A673 (cell line): ENCODE data around the gene HMG20A. TPM values are rescaled to one million over a fixed set of nuclear protein-coding genes. Genes with fewer than 3 reads are reported as not detected.

ENCODE experiments used
- BruUV-seq: library from RNA; stranded (reverse); fragments of 400-500 nt; replicated peaks from 2 replicates; lab custom pipeline; 2021; lab: Mats Ljungman, UMichigan
- CTCF ChIA-PET: fragments of 300-600 bp; sonication (Branson Sonifier 250); formaldehyde crosslinking; loops from one replicate; lab custom pipeline; 2022; ENCODE audit warnings: antibody characterized with exemption; lab: Charles Lee
- POLR2A ChIA-PET: fragments of 300-600 bp; sonication (Branson Sonifier 250); formaldehyde crosslinking; loops from one replicate; lab custom pipeline; 2022; ENCODE audit warnings: antibody characterized with exemption; ENCODE audit not compliant: low non-redundant PET; lab: Charles Lee
- DNase-seq: peaks from one replicate; pipeline ENCODE4 v3.0.0-alpha.2; 2015; ENCODE audit warnings: low spot score
- H3K27ac ChIP-seq: fragments of 200-600 bp; sonication (generic); 2 replicates; pipeline ENCODE4 v1.5.1; 2016; ENCODE audit warnings: mixed run types, low read depth, mild to moderate bottlenecking, mixed read lengths, antibody characterized with exemption, low read length; ENCODE audit not compliant: poor library complexity, severe bottlenecking
- H3K27me3 ChIP-seq: fragments of 200-600 bp; sonication (generic); replicated peaks from 2 replicates; pipeline ENCODE4 v1.6.1; 2017; ENCODE audit warnings: mixed run types, low read depth, mild to moderate bottlenecking, mixed read lengths, antibody characterized with exemption, low read length; ENCODE audit not compliant: insufficient read depth, poor library complexity
- H3K36me3 ChIP-seq: fragments of 200-600 bp; sonication (generic); 2 replicates; pipeline ENCODE4 v1.6.1; 2016; ENCODE audit warnings: mixed run types, mild to moderate bottlenecking, mixed read lengths, antibody characterized with exemption, low read length; ENCODE audit not compliant: insufficient read depth, poor library complexity, severe bottlenecking
- H3K4me1 ChIP-seq: fragments of 200-600 bp; sonication (generic); 2 replicates; pipeline ENCODE4 v1.6.1; 2017; ENCODE audit warnings: mixed run types, mild to moderate bottlenecking, mixed read lengths, antibody characterized with exemption, low read length; ENCODE audit not compliant: insufficient read depth, poor library complexity, severe bottlenecking
- H3K4me3 ChIP-seq: fragments of 200-600 bp; sonication (generic); 2 replicates; pipeline ENCODE4 v1.5.1; 2016; ENCODE audit warnings: low read depth, mixed run types, mild to moderate bottlenecking, mixed read lengths, low read length; ENCODE audit not compliant: poor library complexity, severe bottlenecking
- H3K9me3 ChIP-seq: fragments of 200-600 bp; sonication (generic); 2 replicates; pipeline ENCODE4 v1.6.1; 2016; ENCODE audit warnings: mixed run types, low read depth, mild to moderate bottlenecking, mixed read lengths, antibody characterized with exemption, low read length; ENCODE audit not compliant: poor library complexity, severe bottlenecking
- EZH2 ChIP-seq: fragments of 200-600 bp; sonication (generic); IDR thresholded peaks from 2 replicates; pipeline ENCODE4 v1.6.1; 2017; ENCODE audit warnings: borderline replicate concordance, low read depth, mild to moderate bottlenecking, mixed read lengths, antibody characterized with exemption, low read length; ENCODE audit not compliant: poor library complexity, severe bottlenecking
- intact Hi-C: fragments of 100-400 bp; cut with micrococcal nuclease; formaldehyde crosslinking; loops from one replicate; pipeline ENCODE4 v1.10.0; 2022; ENCODE audit not compliant: unreplicated experiment
- total RNA-seq: library from RNA; stranded (reverse); gene quantifications from 2 replicates; pipeline ENCODE4 v1.2.3, GENCODE V29; 2021
- TF ChIP-seq, protein P1 (sequence below): fragments of 300-800, 200-600 bp; sonication (generic); conservative IDR thresholded peaks from 2 replicates; pipeline ENCODE4 v1.5.1; 2017; ENCODE audit warnings: low read depth, mild to moderate bottlenecking, antibody characterized with exemption, low read length, moderate library complexity, mixed read lengths

The HMG20A gene
- total RNA-seq, 1 experiment from 2014 or later: 43.2 TPM

DNA sequence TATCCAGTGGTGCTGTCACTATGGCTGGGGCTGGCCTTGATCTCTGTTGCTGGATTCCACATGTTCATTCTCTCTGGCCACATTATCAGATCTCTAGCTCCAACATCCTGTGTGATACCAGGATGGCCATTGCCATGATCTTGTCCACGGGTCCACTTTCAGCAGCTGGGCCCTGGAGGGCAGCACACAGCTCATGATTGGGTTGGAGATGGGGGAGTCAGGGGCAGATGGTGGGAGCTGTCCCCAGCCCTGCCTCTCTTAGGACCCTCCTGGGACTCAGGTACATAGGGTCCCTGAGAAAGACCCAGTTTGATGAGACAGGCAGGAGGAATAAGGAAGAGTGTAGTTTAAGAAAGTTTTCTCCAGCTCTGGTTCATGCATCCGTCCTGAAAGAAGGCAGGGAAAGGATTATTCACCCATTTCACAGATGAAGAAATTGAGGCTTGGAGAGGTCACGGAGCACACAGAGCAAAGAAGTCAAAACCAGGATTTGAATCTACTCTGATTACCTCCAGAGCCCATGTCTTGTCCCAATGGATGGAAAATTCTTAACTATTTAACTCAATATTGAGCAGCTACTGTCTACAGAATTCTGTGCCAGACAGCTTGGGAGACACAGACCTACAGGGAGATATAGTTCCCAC lies 111.5 kb downstream of the HMG20A start:
- no peak overlapping the region for H3K27ac ChIP-seq
- no TSS peak for BruUV-seq
- ChIA-PET CTCF (no interaction called here), POLR2A (no interaction called here)
- intact Hi-C loops: no loop called here
- H3K36me3 ChIP-seq: no peaks in the 10 kb centered on the region
- no peaks in the 10 kb centered on the region for H3K9me3 ChIP-seq
- H3K4me3 ChIP-seq: no peak overlapping the region
- peaks cover 37% of the 10 kb centered on the region for H3K4me1 ChIP-seq
- no peak for DNase-seq
- H3K27me3 ChIP-seq: no peaks in the 10 kb centered on the region
- TF ChIP-seq, protein P1, sequence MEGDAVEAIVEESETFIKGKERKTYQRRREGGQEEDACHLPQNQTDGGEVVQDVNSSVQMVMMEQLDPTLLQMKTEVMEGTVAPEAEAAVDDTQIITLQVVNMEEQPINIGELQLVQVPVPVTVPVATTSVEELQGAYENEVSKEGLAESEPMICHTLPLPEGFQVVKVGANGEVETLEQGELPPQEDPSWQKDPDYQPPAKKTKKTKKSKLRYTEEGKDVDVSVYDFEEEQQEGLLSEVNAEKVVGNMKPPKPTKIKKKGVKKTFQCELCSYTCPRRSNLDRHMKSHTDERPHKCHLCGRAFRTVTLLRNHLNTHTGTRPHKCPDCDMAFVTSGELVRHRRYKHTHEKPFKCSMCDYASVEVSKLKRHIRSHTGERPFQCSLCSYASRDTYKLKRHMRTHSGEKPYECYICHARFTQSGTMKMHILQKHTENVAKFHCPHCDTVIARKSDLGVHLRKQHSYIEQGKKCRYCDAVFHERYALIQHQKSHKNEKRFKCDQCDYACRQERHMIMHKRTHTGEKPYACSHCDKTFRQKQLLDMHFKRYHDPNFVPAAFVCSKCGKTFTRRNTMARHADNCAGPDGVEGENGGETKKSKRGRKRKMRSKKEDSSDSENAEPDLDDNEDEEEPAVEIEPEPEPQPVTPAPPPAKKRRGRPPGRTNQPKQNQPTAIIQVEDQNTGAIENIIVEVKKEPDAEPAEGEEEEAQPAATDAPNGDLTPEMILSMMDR: no peak
- no peak for TF ChIP-seq EZH2

DNA sequence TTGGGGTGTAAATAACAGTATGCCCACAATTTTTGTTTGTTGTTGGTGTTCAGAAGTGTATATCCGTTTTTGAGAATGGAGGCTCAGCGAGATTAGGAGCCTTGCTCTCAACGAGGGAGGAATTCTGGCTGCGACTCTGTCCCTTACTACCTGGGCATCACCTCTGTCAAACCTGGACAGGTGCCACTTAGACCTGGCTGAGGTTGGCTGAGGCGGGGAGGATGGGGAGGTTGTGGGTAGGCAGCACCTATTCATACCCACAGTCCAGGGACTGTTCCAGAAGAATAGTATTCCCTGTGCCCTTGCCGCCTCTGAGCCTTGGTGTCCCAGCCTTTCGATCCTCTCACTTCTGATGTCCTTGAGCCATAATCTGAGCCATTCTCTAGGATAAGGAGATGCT lies 112.2 kb downstream of the HMG20A start:
- CTCF ChIA-PET: no interaction called here
- Histone ChIP-seq H3K27ac (no peak overlapping the region), H3K4me1 (peaks cover 31% of the 10 kb centered on the region), H3K36me3 (no peaks in the 10 kb centered on the region), H3K27me3 (no peaks in the 10 kb centered on the region), H3K9me3 (no peaks in the 10 kb centered on the region), H3K4me3 (no peak overlapping the region)
- intact Hi-C loops: no loop called here
- DNase-seq: no peak
- BruUV-seq: no TSS peak
- TF ChIP-seq, protein P1: no peak
- TF ChIP-seq EZH2: no peak
- POLR2A ChIA-PET: no interaction called here

DNA sequence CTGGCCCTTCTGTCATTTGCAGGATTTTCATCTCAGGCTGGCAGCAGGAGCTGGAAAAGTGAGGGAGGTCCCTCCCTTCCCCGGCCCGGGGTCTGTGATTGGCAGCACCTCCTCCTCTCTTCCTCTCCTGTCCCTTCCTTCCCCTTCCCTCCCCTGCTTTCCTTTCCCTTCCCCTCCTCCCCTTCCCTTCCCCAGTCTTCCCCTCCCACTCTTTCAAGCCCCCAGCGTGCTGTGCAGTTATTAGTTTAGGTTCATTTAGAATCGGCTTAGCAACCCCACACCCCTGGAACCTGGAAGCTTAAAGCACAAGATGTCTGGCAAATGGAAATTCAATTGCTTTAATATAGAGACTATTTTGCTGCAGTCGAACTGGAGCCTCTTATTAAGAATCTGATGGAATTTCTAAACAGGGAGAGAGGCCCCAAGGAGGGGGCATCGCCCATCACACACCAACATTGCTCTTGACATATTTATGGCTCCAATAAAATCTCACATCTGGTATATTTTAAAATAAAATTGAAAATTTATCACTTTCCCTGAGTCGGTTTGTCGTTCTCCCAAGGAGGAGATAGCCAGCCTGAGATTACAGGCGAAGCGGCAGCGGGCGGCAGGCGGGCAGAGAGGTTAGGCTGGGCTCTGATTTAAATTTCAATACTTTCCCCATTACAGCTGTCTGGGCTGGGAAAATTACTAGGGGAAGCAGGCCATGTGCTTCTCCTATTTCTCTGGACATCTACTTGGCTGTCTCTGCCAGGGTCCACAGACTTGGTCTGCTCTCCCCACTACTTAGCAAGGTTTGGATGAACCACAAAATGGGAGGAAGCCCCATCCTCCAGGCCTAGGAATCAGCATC lies 113.1 kb downstream of the HMG20A start:
- BruUV-seq: no TSS peak
- H3K27ac ChIP-seq: peak overlapping the region; percentile 59
- no peak overlapping the region for H3K4me3 ChIP-seq
- ChIA-PET CTCF (no interaction called here), POLR2A (no interaction called here)
- H3K9me3 ChIP-seq: no peaks in the 10 kb centered on the region
- peak; percentile 71 for DNase-seq
- no peaks in the 10 kb centered on the region for H3K27me3 ChIP-seq
- peaks cover 25% of the 10 kb centered on the region for H3K4me1 ChIP-seq
- intact Hi-C loops: no loop called here
- TF ChIP-seq, protein P1: no peak
- TF ChIP-seq EZH2: no peak
- H3K36me3 ChIP-seq: no peaks in the 10 kb centered on the region

Other genes with a start within 250 kb of the HMG20A start
- gene PEAK1, start 784 bp upstream of the HMG20A start, total RNA-seq: 36.7 and 39.8 TPM in 2 replicates
- gene LINGO1, start 212.0 kb downstream of the HMG20A start, total RNA-seq: 93.7 and 111 TPM in 2 replicates